A549 (cell line): Measurements from ENCODE around the gene PSMC3IP. TPM values are rescaled to one million over a fixed set of nuclear protein-coding genes. Genes with fewer than 3 reads are reported as not detected.
A peak's percentile ranks its signal among the peaks of the same experiment; 100 is the strongest.

Experiments
- ATAC-seq, 2 experiments: fragments of 200-7000 bp in 1 of 2; fragments of >200 bp in 1 of 2; cut with Nextera tagmentation in 1 of 2; cut with Tn5 transposase in 1 of 2; 3 replicates each; pipeline versions ENCODE4 v1.8.0 to v1.9.1; 2018 to 2020; ENCODE audit warnings: mild to moderate bottlenecking in 1 of 2, moderate library complexity in 1 of 2
- CTCF ChIA-PET: fragments of 300-600 bp; sonication (Branson Sonifier 250); formaldehyde crosslinking; extraction: SDS; loops from one replicate; lab custom pipeline; 2021; ENCODE audit warnings: antibody characterized with exemption, inconsistent platforms; lab: Yijun Ruan, JAX
- POLR2A ChIA-PET: fragments of 350-600 bp; formaldehyde crosslinking; extraction: SDS; loops from one replicate; lab custom pipeline; 2021; ENCODE audit warnings: antibody characterized with exemption, inconsistent platforms; lab: Yijun Ruan, JAX
- DNase-seq, 2 experiments: peaks; one replicate each; pipeline versions ENCODE4 v3.0.0 to v3.0.0-alpha.2; 2011 to 2016; ENCODE audit warnings: low read depth in 1 of 2, low spot score in 1 of 2
- FAIRE-seq: peaks from 2 replicates; lab custom pipeline; 2011; peaks lifted over from hg19 to GRCh38; lab: Jason Lieb, UNC
- H3K27ac ChIP-seq, 2 experiments: fragments of >200 bp; sonication (Bioruptor Twin); formaldehyde crosslinking; 3 replicates each; pipeline ENCODE4 v1.5.1; 2016 to 2017
- H3K4me1 ChIP-seq: fragments of >200 bp; sonication (Bioruptor Twin); formaldehyde crosslinking; 3 replicates; pipeline ENCODE4 v1.6.1; 2016
- H3K4me2 ChIP-seq: fragments of >200 bp; sonication (Bioruptor Twin); formaldehyde crosslinking; 3 replicates; pipeline ENCODE4 v1.6.1; 2016
- H3K4me3 ChIP-seq: fragments of >200 bp; sonication (Bioruptor Twin); formaldehyde crosslinking; 3 replicates; pipeline ENCODE4 v1.5.1; 2016
- H3K9me3 ChIP-seq: fragments of >200 bp; sonication (Bioruptor Twin); formaldehyde crosslinking; 3 replicates; pipeline ENCODE4 v1.6.1; 2016
- CHD4 ChIP-seq: fragments of 200-600 bp; sonication (generic); IDR thresholded peaks from 2 replicates; pipeline ENCODE4 v1.6.1; 2016; ENCODE audit warnings: antibody characterized with exemption, mild to moderate bottlenecking, borderline replicate concordance
- EP300 ChIP-seq, 2 experiments: fragments of >200 bp; sonication (Bioruptor Twin); formaldehyde crosslinking; IDR thresholded peaks; 2 replicates in 1 of 2; 3 replicates in 1 of 2; pipeline ENCODE4 v1.6.1; 2016 to 2017
- ESRRA ChIP-seq: fragments of 150-350 bp; IDR thresholded peaks from 2 replicates; pipeline ENCODE4 v1.6.1; 2014; ENCODE audit warnings: mild to moderate bottlenecking, low read length, borderline replicate concordance
- FOSB ChIP-seq: fragments of 250-450 bp; sonication (Bioruptor Pico); IDR thresholded peaks from 2 replicates; pipeline ENCODE4 v1.5.0; 2020; ENCODE audit warnings: mild to moderate bottlenecking, moderate library complexity
- GATA3 ChIP-seq: IDR thresholded peaks from 2 replicates; pipeline ENCODE4 v1.6.1; 2012; ENCODE audit warnings: borderline replicate concordance
- JUN ChIP-seq, 2 experiments: fragments of >200 bp; sonication (Bioruptor Twin); formaldehyde crosslinking; IDR thresholded peaks; 2 replicates in 1 of 2; 3 replicates in 1 of 2; pipeline ENCODE4 v1.6.1; 2016 to 2017
- MYC ChIP-seq: IDR thresholded peaks from 2 replicates; pipeline ENCODE4 v1.6.1; 2012; ENCODE audit warnings: mild to moderate bottlenecking, inconsistent platforms, low read length, improper control_type of control experiment, borderline replicate concordance
- NR3C1 ChIP-seq: fragments of >200 bp; sonication (Bioruptor Twin); formaldehyde crosslinking; IDR thresholded peaks from 3 replicates; pipeline ENCODE4 v1.6.1; 2017
- POLR2A ChIP-seq: IDR thresholded peaks from 2 replicates; pipeline ENCODE4 v1.6.1; 2012; ENCODE audit warnings: mild to moderate bottlenecking, low read length
- POLR2AphosphoS2 ChIP-seq: conservative IDR thresholded peaks from 2 replicates; pipeline ENCODE4 v1.6.1; 2012; ENCODE audit warnings: low read length, improper control_type of control experiment, inconsistent platforms
- RAD21 ChIP-seq, 2 experiments: fragments of >200 bp in 1 of 2; sonication (Bioruptor Twin) in 1 of 2; formaldehyde crosslinking in 1 of 2; IDR thresholded peaks in 1 of 2; conservative IDR thresholded peaks in 1 of 2; 2 replicates in 1 of 2; 3 replicates in 1 of 2; pipeline ENCODE4 v1.6.1; 2012 to 2018; ENCODE audit warnings: inconsistent platforms in 1 of 2
- RCOR1 ChIP-seq: fragments of 150-350 bp; IDR thresholded peaks from 2 replicates; pipeline ENCODE4 v1.6.1; 2014; ENCODE audit warnings: antibody characterized with exemption, low read length, low read depth
- SMC3 ChIP-seq: fragments of >200 bp; sonication (Bioruptor Twin); formaldehyde crosslinking; IDR thresholded peaks from 3 replicates; pipeline ENCODE4 v1.6.1; 2018; ENCODE audit warnings: inconsistent platforms
- SREBF2 ChIP-seq: fragments of 450-650 bp; IDR thresholded peaks from 2 replicates; pipeline ENCODE4 v1.6.1; 2014; ENCODE audit warnings: mild to moderate bottlenecking, moderate library complexity
- TFCP2L1 ChIP-seq: fragments of 250-450 bp; sonication (Bioruptor Pico); IDR thresholded peaks from 2 replicates; pipeline ENCODE4 v1.5.0; 2021; ENCODE audit warnings: mild to moderate bottlenecking
- TP53 ChIP-seq: fragments of 250-450 bp; sonication (Bioruptor Pico); IDR thresholded peaks from 2 replicates; pipeline ENCODE4 v1.5.0; 2021; ENCODE audit warnings: mild to moderate bottlenecking, moderate library complexity
- ZC3H11A ChIP-seq: fragments of 450-650 bp; IDR thresholded peaks from 2 replicates; pipeline ENCODE4 v1.6.1; 2014; ENCODE audit warnings: antibody characterized with exemption, mild to moderate bottlenecking
- WGBS: methylation state at CpG from one replicate; pipeline ENCODE4 v1.1.6; 2017; ENCODE audit errors: missing lambda C conversion rate; 5-methylcytosine and 5-hydroxymethylcytosine counted together
- polyA plus RNA-seq, 4 experiments: library from polyadenylated mRNA; depleted of rRNA in 3 of 4; stranded (reverse); fragments of >200 nt; fragmentation: RNase III in 1 of 4; extraction: RNeasy Plus Mini Kit Qiagen cat#74134 plus additional on column Dnase treatment in 1 of 4; gene quantifications; 2 replicates in 3 of 4; 3 replicates in 1 of 4; pipeline ENCODE4 v1.2.3, GENCODE V29; 2011 to 2017
- TF ChIP-seq, protein P1 (sequence below): fragments of >200 bp; sonication (Bioruptor Twin); formaldehyde crosslinking; IDR thresholded peaks from 2 replicates; pipeline ENCODE4 v1.6.1; 2016
- TF ChIP-seq, protein P2 (sequence below): fragments of 150-350 bp; IDR thresholded peaks from 2 replicates; pipeline ENCODE4 v1.6.1; 2014; ENCODE audit warnings: low read depth, mild to moderate bottlenecking, low read length
- TF ChIP-seq, protein P3 (sequence below): IDR thresholded peaks from 2 replicates; pipeline ENCODE4 v1.6.1; 2012
- TF ChIP-seq, protein P4 (sequence below): fragments of 200-600 bp; sonication (generic); IDR thresholded peaks from 2 replicates; pipeline ENCODE4 v1.6.1; 2016; ENCODE audit warnings: antibody characterized with exemption, mild to moderate bottlenecking, moderate library complexity
- TF ChIP-seq, protein P5 (sequence below): fragments of 250-450 bp; sonication (Bioruptor Pico); IDR thresholded peaks from 2 replicates; pipeline ENCODE4 v1.5.0; 2021; ENCODE audit warnings: mild to moderate bottlenecking, moderate library complexity, borderline replicate concordance
- TF ChIP-seq, protein P6 (sequence below): fragments of 250-450 bp; sonication (Bioruptor Pico); IDR thresholded peaks from 2 replicates; pipeline ENCODE4 v1.5.0; 2020; ENCODE audit warnings: low read depth, mild to moderate bottlenecking, moderate library complexity
- TF ChIP-seq, protein P7 (sequence below): IDR thresholded peaks from 2 replicates; pipeline ENCODE4 v1.6.1; 2012

PSMC3IP gene
- polyA plus RNA-seq, 2 of the 4 experiments (the other 2 are of a cell fraction): 26.1 to 37.9 TPM

DNA sequence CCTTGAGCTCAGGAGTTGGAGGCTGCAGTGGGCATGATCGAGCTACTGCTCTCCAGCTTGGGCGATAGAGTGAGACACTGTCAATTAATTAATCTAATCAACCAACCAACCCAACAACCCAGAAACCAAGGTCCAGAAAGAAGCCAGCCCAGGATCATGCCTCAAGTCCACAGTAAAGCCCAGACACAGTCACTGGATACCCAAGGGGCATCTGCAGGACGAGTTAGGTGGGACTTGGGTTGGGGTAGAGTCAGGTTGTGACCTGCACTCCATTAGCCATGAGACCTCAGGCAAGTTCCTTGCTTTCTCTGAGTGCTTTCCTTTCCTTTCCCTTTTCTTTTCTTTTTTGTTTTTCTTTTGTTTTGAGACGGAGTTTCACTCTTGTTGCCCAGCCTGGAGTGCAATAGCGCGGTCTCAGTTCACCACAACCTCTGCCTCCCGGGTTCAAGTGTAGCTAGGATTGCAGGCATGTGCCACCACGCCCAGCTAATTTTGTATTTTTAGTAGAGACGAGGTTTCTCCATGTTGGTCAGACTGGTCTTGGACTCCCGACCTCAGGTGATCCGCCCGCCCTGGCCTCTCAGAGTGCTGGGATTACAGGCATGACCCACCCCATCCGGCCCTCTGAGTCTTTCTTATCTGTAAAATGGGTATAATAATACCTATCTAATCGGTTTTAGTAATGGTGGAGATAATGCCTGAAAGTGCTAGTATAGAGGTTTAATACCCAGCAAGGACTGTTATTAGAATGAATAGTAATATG is 28.4 kb downstream of the PSMC3IP start:
- Histone ChIP-seq H3K4me3 (peak overlapping the region; percentile 51), H3K4me1 (peaks cover 18% of the 10 kb centered on the region; the same call in 2 of the 3 replicates), H3K9me3 (no peaks in the 10 kb centered on the region), H3K4me2 (peak overlapping the region; percentile 89), H3K27ac (peak overlapping the region in 1 of 2 experiments; percentile 83; a peak in 2 of 6 replicates)
- CTCF ChIA-PET: interaction anchor here (0.6 to 4.2 kb wide), 19 partner anchors 9 to 413 kb away, joined by 3 to 37 read pairs (median 4); partner anchors contain the start of genes BECN1, NAGLU and PSMC3IP
- ATAC-seq (peak in 1 of 2 experiments; percentile 0; a peak in 1 of 6 replicates), DNase-seq (no peak), FAIRE-seq (peak; percentile 65)
- WGBS: 81% methylated on average over 14 of the region's 14 CpGs
- POLR2A ChIA-PET: interaction anchor here (0.7 to 1.6 kb wide), 7 partner anchors 10 to 346 kb away, joined by 3 to 22 read pairs (median 3); partner anchors contain the start of genes NAGLU, PSMC3IP and VPS25
- no peak for TF ChIP-seq TP53
- no peak for TF ChIP-seq JUN (IDR thresholded peaks at IDR 0.05)
- TF ChIP-seq, protein P1, sequence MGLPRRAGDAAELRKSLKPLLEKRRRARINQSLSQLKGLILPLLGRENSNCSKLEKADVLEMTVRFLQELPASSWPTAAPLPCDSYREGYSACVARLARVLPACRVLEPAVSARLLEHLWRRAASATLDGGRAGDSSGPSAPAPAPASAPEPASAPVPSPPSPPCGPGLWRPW: no peak
- no peak for TF ChIP-seq NR3C1
- TF ChIP-seq TFCP2L1 (CRISPR knock-in tag): no peak
- TF ChIP-seq RCOR1: no peak
- TF ChIP-seq MYC: no peak
- no peak for TF ChIP-seq POLR2AphosphoS2

DNA sequence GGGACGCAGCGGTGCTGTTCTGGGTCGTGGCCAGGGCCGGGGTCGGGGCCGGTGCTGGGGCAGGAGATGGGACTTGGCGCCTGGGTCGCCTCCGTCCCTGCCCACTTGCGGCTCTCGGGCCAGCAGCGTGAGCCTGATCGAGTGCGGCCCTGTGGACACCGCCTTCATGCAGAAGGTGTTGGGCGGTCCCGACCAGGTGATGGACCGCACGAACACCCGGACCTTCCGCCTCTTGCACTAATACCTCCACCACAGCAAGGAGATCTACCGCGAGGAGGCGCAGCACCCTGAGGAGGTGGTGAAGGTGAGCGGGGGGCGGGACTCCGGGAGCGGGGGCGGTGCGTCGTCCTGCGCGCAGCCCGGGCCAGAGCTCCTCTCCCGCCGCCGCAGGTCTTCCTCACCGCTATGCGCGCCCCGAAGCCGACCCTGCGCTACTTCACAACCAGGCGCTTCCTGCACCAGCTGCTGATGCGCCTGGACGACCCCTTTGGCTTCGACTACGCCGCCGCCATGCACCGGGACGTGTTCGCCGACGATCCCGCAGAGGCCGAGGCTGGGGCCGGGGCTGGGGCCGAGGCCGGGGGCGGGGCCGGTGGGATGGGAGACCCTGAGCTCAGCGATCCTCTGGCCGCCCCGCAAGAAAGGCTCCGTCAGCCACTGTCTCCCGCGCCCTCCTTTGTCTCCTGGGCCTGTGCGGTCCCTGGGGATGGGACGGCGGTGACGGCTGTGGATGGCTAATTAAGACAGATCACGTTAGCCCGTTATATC is 29.3 kb downstream of the PSMC3IP start:
- Histone ChIP-seq H3K27ac (peak overlapping the region; percentile 67 to 83), H3K4me2 (peak overlapping the region; percentile 89), H3K9me3 (no peaks in the 10 kb centered on the region), H3K4me3 (peak overlapping the region; percentile 51), H3K4me1 (peaks cover 12% of the 10 kb centered on the region; the same call in 2 of the 3 replicates)
- WGBS: 14% methylated on average over 30 of the region's 74 CpGs
- ChIA-PET POLR2A (interaction anchor here (0.6 to 1.6 kb wide), 9 partner anchors 9 to 347 kb away, joined by 3 to 22 read pairs (median 3); partner anchors contain the start of genes NAGLU, PSMC3IP and VPS25), CTCF (interaction anchor here (0.6 to 4.2 kb wide), 26 partner anchors 10 to 688 kb away, joined by 3 to 37 read pairs (median 4); partner anchors contain the start of genes BECN1, NAGLU and PSMC3IP)
- DNase-seq (peak; percentile 90 to 96), ATAC-seq (peak; percentile 77 to 92), FAIRE-seq (no peak)
- TF ChIP-seq GATA3: no peak
- TF ChIP-seq SMC3: peak; percentile 70
- TF ChIP-seq ZC3H11A: no peak
- TF ChIP-seq, protein P2, sequence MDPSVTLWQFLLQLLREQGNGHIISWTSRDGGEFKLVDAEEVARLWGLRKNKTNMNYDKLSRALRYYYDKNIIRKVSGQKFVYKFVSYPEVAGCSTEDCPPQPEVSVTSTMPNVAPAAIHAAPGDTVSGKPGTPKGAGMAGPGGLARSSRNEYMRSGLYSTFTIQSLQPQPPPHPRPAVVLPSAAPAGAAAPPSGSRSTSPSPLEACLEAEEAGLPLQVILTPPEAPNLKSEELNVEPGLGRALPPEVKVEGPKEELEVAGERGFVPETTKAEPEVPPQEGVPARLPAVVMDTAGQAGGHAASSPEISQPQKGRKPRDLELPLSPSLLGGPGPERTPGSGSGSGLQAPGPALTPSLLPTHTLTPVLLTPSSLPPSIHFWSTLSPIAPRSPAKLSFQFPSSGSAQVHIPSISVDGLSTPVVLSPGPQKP: no peak
- TF ChIP-seq MYC: no peak
- TF ChIP-seq SREBF2: no peak
- peak; percentile 57 to 62; a peak in 4 of 5 replicates for TF ChIP-seq RAD21 (conservative IDR thresholded peaks at IDR 0.05 in 1 of 2, IDR thresholded peaks at IDR 0.05 in 1 of 2)
- no peak for TF ChIP-seq ESRRA
- TF ChIP-seq POLR2A: peak; percentile 56
- TF ChIP-seq, protein P3, sequence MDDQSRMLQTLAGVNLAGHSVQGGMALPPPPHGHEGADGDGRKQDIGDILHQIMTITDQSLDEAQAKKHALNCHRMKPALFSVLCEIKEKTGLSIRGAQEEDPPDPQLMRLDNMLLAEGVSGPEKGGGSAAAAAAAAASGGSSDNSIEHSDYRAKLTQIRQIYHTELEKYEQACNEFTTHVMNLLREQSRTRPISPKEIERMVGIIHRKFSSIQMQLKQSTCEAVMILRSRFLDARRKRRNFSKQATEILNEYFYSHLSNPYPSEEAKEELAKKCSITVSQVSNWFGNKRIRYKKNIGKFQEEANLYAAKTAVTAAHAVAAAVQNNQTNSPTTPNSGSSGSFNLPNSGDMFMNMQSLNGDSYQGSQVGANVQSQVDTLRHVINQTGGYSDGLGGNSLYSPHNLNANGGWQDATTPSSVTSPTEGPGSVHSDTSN: peak; percentile 13
- TF ChIP-seq NR3C1: no peak
- TF ChIP-seq CHD4: no peak
- TF ChIP-seq, protein P4, sequence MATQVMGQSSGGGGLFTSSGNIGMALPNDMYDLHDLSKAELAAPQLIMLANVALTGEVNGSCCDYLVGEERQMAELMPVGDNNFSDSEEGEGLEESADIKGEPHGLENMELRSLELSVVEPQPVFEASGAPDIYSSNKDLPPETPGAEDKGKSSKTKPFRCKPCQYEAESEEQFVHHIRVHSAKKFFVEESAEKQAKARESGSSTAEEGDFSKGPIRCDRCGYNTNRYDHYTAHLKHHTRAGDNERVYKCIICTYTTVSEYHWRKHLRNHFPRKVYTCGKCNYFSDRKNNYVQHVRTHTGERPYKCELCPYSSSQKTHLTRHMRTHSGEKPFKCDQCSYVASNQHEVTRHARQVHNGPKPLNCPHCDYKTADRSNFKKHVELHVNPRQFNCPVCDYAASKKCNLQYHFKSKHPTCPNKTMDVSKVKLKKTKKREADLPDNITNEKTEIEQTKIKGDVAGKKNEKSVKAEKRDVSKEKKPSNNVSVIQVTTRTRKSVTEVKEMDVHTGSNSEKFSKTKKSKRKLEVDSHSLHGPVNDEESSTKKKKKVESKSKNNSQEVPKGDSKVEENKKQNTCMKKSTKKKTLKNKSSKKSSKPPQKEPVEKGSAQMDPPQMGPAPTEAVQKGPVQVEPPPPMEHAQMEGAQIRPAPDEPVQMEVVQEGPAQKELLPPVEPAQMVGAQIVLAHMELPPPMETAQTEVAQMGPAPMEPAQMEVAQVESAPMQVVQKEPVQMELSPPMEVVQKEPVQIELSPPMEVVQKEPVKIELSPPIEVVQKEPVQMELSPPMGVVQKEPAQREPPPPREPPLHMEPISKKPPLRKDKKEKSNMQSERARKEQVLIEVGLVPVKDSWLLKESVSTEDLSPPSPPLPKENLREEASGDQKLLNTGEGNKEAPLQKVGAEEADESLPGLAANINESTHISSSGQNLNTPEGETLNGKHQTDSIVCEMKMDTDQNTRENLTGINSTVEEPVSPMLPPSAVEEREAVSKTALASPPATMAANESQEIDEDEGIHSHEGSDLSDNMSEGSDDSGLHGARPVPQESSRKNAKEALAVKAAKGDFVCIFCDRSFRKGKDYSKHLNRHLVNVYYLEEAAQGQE: no peak
- TF ChIP-seq, protein P5, sequence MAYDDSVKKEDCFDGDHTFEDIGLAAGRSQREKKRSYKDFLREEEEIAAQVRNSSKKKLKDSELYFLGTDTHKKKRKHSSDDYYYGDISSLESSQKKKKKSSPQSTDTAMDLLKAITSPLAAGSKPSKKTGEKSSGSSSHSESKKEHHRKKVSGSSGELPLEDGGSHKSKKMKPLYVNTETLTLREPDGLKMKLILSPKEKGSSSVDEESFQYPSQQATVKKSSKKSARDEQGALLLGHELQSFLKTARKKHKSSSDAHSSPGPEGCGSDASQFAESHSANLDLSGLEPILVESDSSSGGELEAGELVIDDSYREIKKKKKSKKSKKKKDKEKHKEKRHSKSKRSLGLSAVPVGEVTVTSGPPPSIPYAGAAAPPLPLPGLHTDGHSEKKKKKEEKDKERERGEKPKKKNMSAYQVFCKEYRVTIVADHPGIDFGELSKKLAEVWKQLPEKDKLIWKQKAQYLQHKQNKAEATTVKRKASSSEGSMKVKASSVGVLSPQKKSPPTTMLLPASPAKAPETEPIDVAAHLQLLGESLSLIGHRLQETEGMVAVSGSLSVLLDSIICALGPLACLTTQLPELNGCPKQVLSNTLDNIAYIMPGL: no peak
- TF ChIP-seq, protein P6, sequence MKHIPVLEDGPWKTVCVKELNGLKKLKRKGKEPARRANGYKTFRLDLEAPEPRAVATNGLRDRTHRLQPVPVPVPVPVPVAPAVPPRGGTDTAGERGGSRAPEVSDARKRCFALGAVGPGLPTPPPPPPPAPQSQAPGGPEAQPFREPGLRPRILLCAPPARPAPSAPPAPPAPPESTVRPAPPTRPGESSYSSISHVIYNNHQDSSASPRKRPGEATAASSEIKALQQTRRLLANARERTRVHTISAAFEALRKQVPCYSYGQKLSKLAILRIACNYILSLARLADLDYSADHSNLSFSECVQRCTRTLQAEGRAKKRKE: no peak
- no peak for TF ChIP-seq FOSB
- TF ChIP-seq EP300 (IDR thresholded peaks at IDR 0.05): no peak
- TF ChIP-seq, protein P7, sequence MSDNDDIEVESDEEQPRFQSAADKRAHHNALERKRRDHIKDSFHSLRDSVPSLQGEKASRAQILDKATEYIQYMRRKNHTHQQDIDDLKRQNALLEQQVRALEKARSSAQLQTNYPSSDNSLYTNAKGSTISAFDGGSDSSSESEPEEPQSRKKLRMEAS: peak; percentile 74
